ENCODE data around the gene CLECL1. TPM values are rescaled to one million over a fixed set of nuclear protein-coding genes. Genes with fewer than 3 reads are reported as not detected.

CLECL1 gene
- polyA plus RNA-seq, 1 donor from 2014 or later, result not detected

GRCh38 chr12:9753498-9753897, 20.6 kb upstream of the CLECL1 start:
- H4K20me1 ChIP-seq (ENCODE audit: insufficient read depth), result no peaks in the 10 kb centered on the region
- H3K4me3 ChIP-seq (ENCODE audit: low read length), result no peak overlapping the region
- no peak overlapping the region for H2AFZ ChIP-seq (ENCODE audit: low read depth, low read length)
- TF ChIP-seq TAF1 (IDR thresholded peaks at IDR 0.05; ENCODE audit: low read depth) (no peak), SMC3 (conservative IDR thresholded peaks at IDR 0.05; ENCODE audit: poor library complexity) (no peak), POLR2AphosphoS5 (IDR thresholded peaks at IDR 0.05) (no peak), EP300 (conservative IDR thresholded peaks at IDR 0.05; ENCODE audit: poor library complexity, severe bottlenecking) (no peak)
- no peaks in the 10 kb centered on the region for H3K27me3 ChIP-seq (ENCODE audit: insufficient read depth, low read depth, low read length)
- H3F3A ChIP-seq (ENCODE audit: insufficient read depth, low read length, poor library complexity, severe bottlenecking), result no peaks in the 10 kb centered on the region
- H3K9ac ChIP-seq (ENCODE audit: low read length), result no peak overlapping the region
- no peaks in the 10 kb centered on the region for H3K36me3 ChIP-seq (ENCODE audit: insufficient read depth, low read length)
- no peaks in the 10 kb centered on the region for H3K9me3 ChIP-seq (ENCODE audit: low read length)
- H3K4me2 ChIP-seq (ENCODE audit: low read length), result no peak overlapping the region
- no peaks in the 10 kb centered on the region for H3K79me2 ChIP-seq (replicated peaks; ENCODE audit: insufficient read depth, low read length)
- no peaks in the 10 kb centered on the region for H3K9me2 ChIP-seq (ENCODE audit: insufficient read depth, low read length)
- H3K27ac ChIP-seq (ENCODE audit: low read length), result no peak overlapping the region

- Histone ChIP-seq H3K36me3 (ENCODE audit: insufficient read depth, low read length) (no peaks in the 10 kb centered on the region), H3K9me2 (ENCODE audit: insufficient read depth, low read length) (no peaks in the 10 kb centered on the region), H3K27ac (ENCODE audit: low read length) (no peak overlapping the region), H3K9ac (ENCODE audit: low read length) (no peak overlapping the region), H3K27me3 (ENCODE audit: insufficient read depth, low read depth, low read length) (no peaks in the 10 kb centered on the region), H3F3A (ENCODE audit: insufficient read depth, low read length, poor library complexity, severe bottlenecking) (no peaks in the 10 kb centered on the region), H2AFZ (ENCODE audit: low read depth, low read length) (no peak overlapping the region), H3K4me2 (ENCODE audit: low read length) (no peak overlapping the region), H3K4me3 (ENCODE audit: low read length) (no peak overlapping the region), H4K20me1 (ENCODE audit: insufficient read depth) (no peaks in the 10 kb centered on the region), H3K79me2 (replicated peaks; ENCODE audit: insufficient read depth, low read length) (no peaks in the 10 kb centered on the region), H3K9me3 (ENCODE audit: low read length) (no peaks in the 10 kb centered on the region)
- TF ChIP-seq MXI1 (conservative IDR thresholded peaks at IDR 0.05; ENCODE audit: poor library complexity, severe bottlenecking), result no peak
- TF ChIP-seq CTCF (IDR thresholded peaks at IDR 0.05; ENCODE audit: poor library complexity, severe bottlenecking), result no peak
- TF ChIP-seq SMC3 (conservative IDR thresholded peaks at IDR 0.05; ENCODE audit: poor library complexity), result no peak
- no peak for TF ChIP-seq EP300 (conservative IDR thresholded peaks at IDR 0.05; ENCODE audit: poor library complexity, severe bottlenecking)
- TF ChIP-seq REST (IDR thresholded peaks at IDR 0.05; ENCODE audit: borderline replicate concordance), result no peak
- no peak for TF ChIP-seq EZH2 (IDR thresholded peaks at IDR 0.05; ENCODE audit: borderline replicate concordance, insufficient read depth, low read length, poor library complexity, severe bottlenecking)
- TF ChIP-seq TAF1 (IDR thresholded peaks at IDR 0.05; ENCODE audit: low read depth), result no peak
- no peak for TF ChIP-seq POLR2AphosphoS5 (IDR thresholded peaks at IDR 0.05)
- TF ChIP-seq RAD21 (conservative IDR thresholded peaks at IDR 0.05), result no peak
Measured at GRCh38 chr12:9753073-9753472, 20.2 kb upstream of the CLECL1 start.
